Measurements from ENCODE around the gene BCOR. TPM values are rescaled to one million over a fixed set of nuclear protein-coding genes. Genes with fewer than 3 reads are reported as not detected.

Gene BCOR
- total RNA-seq, 6 experiments from 2014 or later: 15.0 to 20.3 (median 18.3) TPM

GRCh38 chrX:40007756-40008705 is 89.7 kb downstream of the BCOR start:
- H3K27me3 Mint-ChIP-seq (ENCODE audit: insufficient read depth): peaks cover 12% of the 10 kb centered on the region
- H3K9me3 Mint-ChIP-seq: no peaks in the 10 kb centered on the region
- no peaks in the 10 kb centered on the region for H3K36me3 Mint-ChIP-seq (ENCODE audit: low read depth)
- H3K4me1 Mint-ChIP-seq (ENCODE audit: low read depth): peaks cover 10% of the 10 kb centered on the region; the same call in 1 of the 2 replicates
- H3K4me3 Mint-ChIP-seq: no peak overlapping the region
- TF ChIP-seq CTCF (IDR thresholded peaks at IDR 0.05): no peak
- DNase-seq: no peak
- H3K27ac Mint-ChIP-seq: no peak overlapping the region

GRCh38 chrX:40007131-40007755 is 90.5 kb downstream of the BCOR start:
- no peak overlapping the region for H3K4me3 Mint-ChIP-seq

GRCh38 chrX:40006106-40007017 is 91.4 kb downstream of the BCOR start:
- H3K36me3 Mint-ChIP-seq (ENCODE audit: low read depth): no peaks in the 10 kb centered on the region
- H3K27ac Mint-ChIP-seq: no peak overlapping the region
- H3K9me3 Mint-ChIP-seq: no peaks in the 10 kb centered on the region
- DNase-seq: no peak
- peaks cover 14% of the 10 kb centered on the region for H3K27me3 Mint-ChIP-seq (ENCODE audit: insufficient read depth)
- no peaks in the 10 kb centered on the region for H3K4me1 Mint-ChIP-seq (ENCODE audit: low read depth)
- no peak overlapping the region for H3K4me3 Mint-ChIP-seq
- no peak for TF ChIP-seq CTCF (IDR thresholded peaks at IDR 0.05)

More at GRCh38 chrX:40007131-40007755, 90.5 kb downstream of the BCOR start:
- Mint-ChIP-seq H3K9me3 (no peaks in the 10 kb centered on the region), H3K4me1 (ENCODE audit: low read depth) (peaks cover 6% of the 10 kb centered on the region; the same call in 1 of the 2 replicates), H3K27ac (no peak overlapping the region), H3K36me3 (ENCODE audit: low read depth) (no peaks in the 10 kb centered on the region), H3K27me3 (ENCODE audit: insufficient read depth) (peaks cover 12% of the 10 kb centered on the region)
- TF ChIP-seq CTCF (IDR thresholded peaks at IDR 0.05): no peak
- DNase-seq: no peak

- Mint-ChIP-seq H3K4me3 (no peak overlapping the region), H3K27me3 (ENCODE audit: insufficient read depth) (peaks cover 14% of the 10 kb centered on the region), H3K27ac (no peak overlapping the region), H3K9me3 (no peaks in the 10 kb centered on the region), H3K36me3 (ENCODE audit: low read depth) (no peaks in the 10 kb centered on the region), H3K4me1 (ENCODE audit: low read depth) (no peaks in the 10 kb centered on the region)
- TF ChIP-seq CTCF (IDR thresholded peaks at IDR 0.05): no peak
- DNase-seq: no peak
Measured at GRCh38 chrX:40005292-40006011, 92.3 kb downstream of the BCOR start.

- H3K27ac Mint-ChIP-seq: no peak overlapping the region
- no peaks in the 10 kb centered on the region for H3K36me3 Mint-ChIP-seq (ENCODE audit: low read depth)
- DNase-seq: no peak
- H3K4me1 Mint-ChIP-seq (ENCODE audit: low read depth): no peaks in the 10 kb centered on the region
- no peak for TF ChIP-seq CTCF (IDR thresholded peaks at IDR 0.05)
- no peaks in the 10 kb centered on the region for H3K9me3 Mint-ChIP-seq
- H3K4me3 Mint-ChIP-seq: no peak overlapping the region
- H3K27me3 Mint-ChIP-seq (ENCODE audit: insufficient read depth): peaks cover 14% of the 10 kb centered on the region
Measured at GRCh38 chrX:40004921-40005291, 92.9 kb downstream of the BCOR start.

All from HFFc6 (cell line).